Measurements from ENCODE around the gene ANKRD17.
"Not testable (repeated sequence)": the region's sequence is repeated elsewhere in the genome, so short reads cannot be mapped to it uniquely, and the experiment has no call there.

The ANKRD17 gene

DNA sequence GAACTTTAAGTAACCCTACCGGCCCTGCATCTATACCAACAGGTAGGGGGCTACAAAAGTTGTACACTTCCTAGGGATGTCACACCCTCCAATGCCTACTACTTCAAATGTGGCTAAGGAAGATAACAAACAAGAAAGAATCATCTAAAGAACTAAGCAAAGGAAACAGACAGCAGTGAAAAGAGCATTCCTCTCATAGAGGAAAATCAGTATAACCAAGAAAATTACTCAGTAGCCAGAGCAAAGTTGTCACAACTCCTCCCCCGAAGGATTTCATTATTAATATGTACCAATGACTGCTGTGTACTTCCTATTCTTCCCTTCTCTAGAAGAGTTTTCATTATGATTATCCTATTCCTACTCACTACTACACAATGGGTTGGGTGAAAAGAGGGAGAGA, 12.6 kb downstream of the ANKRD17 start:
- H3K4me3 ChIP-seq (ENCODE audit: low read depth, low read length) = no peak overlapping the region
- no peaks in the 10 kb centered on the region for H3K9me3 ChIP-seq (ENCODE audit: control insufficient read depth, insufficient read depth, low read depth, low read length)
- H3K27me3 ChIP-seq (ENCODE audit: control insufficient read depth, insufficient read depth, low read length) = no peaks in the 10 kb centered on the region
- H3K4me1 ChIP-seq (ENCODE audit: control insufficient read depth, insufficient read depth, low read length) = peaks cover 16% of the 10 kb centered on the region
- H3K9ac ChIP-seq (ENCODE audit: low read length) = no peak overlapping the region
- no peaks in the 10 kb centered on the region; the same call in 1 of the 2 replicates for H3K36me3 ChIP-seq (ENCODE audit: control insufficient read depth, insufficient read depth, low read length)
- no peak overlapping the region for H3K27ac ChIP-seq (ENCODE audit: low read depth, low read length)

- no peaks in the 10 kb centered on the region; the same call in 1 of the 2 replicates for H3K36me3 ChIP-seq (ENCODE audit: control insufficient read depth, insufficient read depth, low read length)
- H3K27ac ChIP-seq (ENCODE audit: low read depth, low read length) = no peak overlapping the region
- H3K4me3 ChIP-seq (ENCODE audit: low read depth, low read length) = no peak overlapping the region
- peaks cover 16% of the 10 kb centered on the region for H3K4me1 ChIP-seq (ENCODE audit: control insufficient read depth, insufficient read depth, low read length)
- H3K27me3 ChIP-seq (ENCODE audit: control insufficient read depth, insufficient read depth, low read length) = no peaks in the 10 kb centered on the region
- H3K9ac ChIP-seq (ENCODE audit: low read length) = no peak overlapping the region
- H3K9me3 ChIP-seq (ENCODE audit: control insufficient read depth, insufficient read depth, low read depth, low read length) = no peaks in the 10 kb centered on the region
Observed at GRCh38 chr4:73244945-73245601, 13.5 kb downstream of the ANKRD17 start.

- Histone ChIP-seq H3K4me1 (ENCODE audit: control insufficient read depth, insufficient read depth, low read length) (no peaks in the 10 kb centered on the region), H3K27me3 (ENCODE audit: control insufficient read depth, insufficient read depth, low read length) (no peaks in the 10 kb centered on the region), H3K9me3 (ENCODE audit: control insufficient read depth, insufficient read depth, low read depth, low read length) (no peaks in the 10 kb centered on the region), H3K4me3 (ENCODE audit: low read depth, low read length) (no peak overlapping the region), H3K9ac (ENCODE audit: low read length) (no peak overlapping the region), H3K36me3 (ENCODE audit: control insufficient read depth, insufficient read depth, low read length) (peaks cover 17% of the 10 kb centered on the region), H3K27ac (ENCODE audit: low read depth, low read length) (no peak overlapping the region)
Observed at GRCh38 chr4:73237044-73237443, 21.6 kb downstream of the ANKRD17 start.

GRCh38 chr4:73236151-73236550, 22.4 kb downstream of the ANKRD17 start:
- no peaks in the 10 kb centered on the region for H3K27me3 ChIP-seq (ENCODE audit: control insufficient read depth, insufficient read depth, low read length)
- no peak overlapping the region for H3K27ac ChIP-seq (ENCODE audit: low read depth, low read length)
- no peaks in the 10 kb centered on the region for H3K4me1 ChIP-seq (ENCODE audit: control insufficient read depth, insufficient read depth, low read length)
- H3K4me3 ChIP-seq (ENCODE audit: low read depth, low read length) = no peak overlapping the region
- H3K9me3 ChIP-seq (ENCODE audit: control insufficient read depth, insufficient read depth, low read depth, low read length) = no peaks in the 10 kb centered on the region
- peaks cover 17% of the 10 kb centered on the region for H3K36me3 ChIP-seq (ENCODE audit: control insufficient read depth, insufficient read depth, low read length)
- H3K9ac ChIP-seq (ENCODE audit: low read length) = no peak overlapping the region

DNA sequence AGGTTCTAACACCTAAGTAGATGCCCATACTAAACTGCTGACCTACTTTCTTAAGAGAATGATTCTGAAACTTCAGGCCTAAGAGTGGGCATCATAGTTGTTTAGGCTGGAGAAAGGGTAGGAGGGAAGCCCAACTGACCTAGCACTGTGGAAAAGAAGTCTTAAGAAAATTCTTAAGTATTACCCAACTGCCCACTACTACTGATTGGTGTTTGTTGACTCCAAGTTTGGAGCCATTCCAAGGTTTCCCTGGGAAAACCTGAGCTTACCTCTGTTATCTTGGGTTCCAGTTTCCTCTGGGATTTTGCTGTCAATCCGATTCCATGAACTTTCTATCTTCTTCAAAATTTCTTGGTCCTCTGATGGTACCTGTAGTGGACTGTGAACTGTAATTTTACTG, 23.9 kb downstream of the ANKRD17 start:
- no peaks in the 10 kb centered on the region for H3K4me1 ChIP-seq (ENCODE audit: control insufficient read depth, insufficient read depth, low read length)
- no peaks in the 10 kb centered on the region for H3K27me3 ChIP-seq (ENCODE audit: control insufficient read depth, insufficient read depth, low read length)
- H3K9ac ChIP-seq (ENCODE audit: low read length) = no peak overlapping the region
- H3K9me3 ChIP-seq (ENCODE audit: control insufficient read depth, insufficient read depth, low read depth, low read length) = no peaks in the 10 kb centered on the region
- H3K4me3 ChIP-seq (ENCODE audit: low read depth, low read length) = no peak overlapping the region
- H3K27ac ChIP-seq (ENCODE audit: low read depth, low read length) = no peak overlapping the region
- peaks cover 20% of the 10 kb centered on the region for H3K36me3 ChIP-seq (ENCODE audit: control insufficient read depth, insufficient read depth, low read length)

- H3K27me3 ChIP-seq (ENCODE audit: control insufficient read depth, insufficient read depth, low read length) = no peaks in the 10 kb centered on the region
- no peak overlapping the region for H3K4me3 ChIP-seq (ENCODE audit: low read depth, low read length)
- no peaks in the 10 kb centered on the region for H3K4me1 ChIP-seq (ENCODE audit: control insufficient read depth, insufficient read depth, low read length)
- no peaks in the 10 kb centered on the region for H3K9me3 ChIP-seq (ENCODE audit: control insufficient read depth, insufficient read depth, low read depth, low read length)
- H3K36me3 ChIP-seq (ENCODE audit: control insufficient read depth, insufficient read depth, low read length) = peaks cover 20% of the 10 kb centered on the region
- no peak overlapping the region for H3K27ac ChIP-seq (ENCODE audit: low read depth, low read length)
- no peak overlapping the region for H3K9ac ChIP-seq (ENCODE audit: low read length)
Observed at GRCh38 chr4:73231518-73232487, 26.8 kb downstream of the ANKRD17 start.

GRCh38 chr4:73230865-73231517, 27.6 kb downstream of the ANKRD17 start:
- no peak overlapping the region for H3K27ac ChIP-seq (ENCODE audit: low read depth, low read length)
- peaks cover 20% of the 10 kb centered on the region for H3K36me3 ChIP-seq (ENCODE audit: control insufficient read depth, insufficient read depth, low read length)
- no peak overlapping the region for H3K9ac ChIP-seq (ENCODE audit: low read length)

GRCh38 chr4:73228800-73229199, 29.8 kb downstream of the ANKRD17 start:
- H3K4me1 ChIP-seq (ENCODE audit: control insufficient read depth, insufficient read depth, low read length) = peaks cover 15% of the 10 kb centered on the region
- not testable (repeated sequence) for H3K27ac ChIP-seq (ENCODE audit: low read depth, low read length); H3K4me3 ChIP-seq (ENCODE audit: low read depth, low read length); H3K27me3 ChIP-seq (ENCODE audit: control insufficient read depth, insufficient read depth, low read length); H3K9ac ChIP-seq (ENCODE audit: low read length); H3K36me3 ChIP-seq (ENCODE audit: control insufficient read depth, insufficient read depth, low read length); H3K9me3 ChIP-seq (ENCODE audit: control insufficient read depth, insufficient read depth, low read depth, low read length)

More at GRCh38 chr4:73230865-73231517, 27.6 kb downstream of the ANKRD17 start:
- no peaks in the 10 kb centered on the region for H3K9me3 ChIP-seq (ENCODE audit: control insufficient read depth, insufficient read depth, low read depth, low read length)
- no peaks in the 10 kb centered on the region for H3K27me3 ChIP-seq (ENCODE audit: control insufficient read depth, insufficient read depth, low read length)
- H3K4me3 ChIP-seq (ENCODE audit: low read depth, low read length) = no peak overlapping the region
- no peaks in the 10 kb centered on the region for H3K4me1 ChIP-seq (ENCODE audit: control insufficient read depth, insufficient read depth, low read length)

GRCh38 chr4:73224886-73225285, 33.7 kb downstream of the ANKRD17 start:
- no peak overlapping the region for H3K9ac ChIP-seq (ENCODE audit: low read length)
- peaks cover 37% of the 10 kb centered on the region for H3K4me1 ChIP-seq (ENCODE audit: control insufficient read depth, insufficient read depth, low read length)
- H3K9me3 ChIP-seq (ENCODE audit: control insufficient read depth, insufficient read depth, low read depth, low read length) = no peaks in the 10 kb centered on the region
- no peak overlapping the region for H3K4me3 ChIP-seq (ENCODE audit: low read depth, low read length)
- no peak overlapping the region for H3K27ac ChIP-seq (ENCODE audit: low read depth, low read length)
- H3K36me3 ChIP-seq (ENCODE audit: control insufficient read depth, insufficient read depth, low read length) = no peaks in the 10 kb centered on the region
- H3K27me3 ChIP-seq (ENCODE audit: control insufficient read depth, insufficient read depth, low read length) = no peaks in the 10 kb centered on the region

- no peak overlapping the region for H3K9ac ChIP-seq (ENCODE audit: low read length)
- H3K4me3 ChIP-seq (ENCODE audit: low read depth, low read length) = peak overlapping the region; percentile 48; the same call in 1 of the 2 replicates
- no peaks in the 10 kb centered on the region for H3K36me3 ChIP-seq (ENCODE audit: control insufficient read depth, insufficient read depth, low read length)
- no peaks in the 10 kb centered on the region for H3K27me3 ChIP-seq (ENCODE audit: control insufficient read depth, insufficient read depth, low read length)
- peaks cover 37% of the 10 kb centered on the region for H3K4me1 ChIP-seq (ENCODE audit: control insufficient read depth, insufficient read depth, low read length)
- no peaks in the 10 kb centered on the region for H3K9me3 ChIP-seq (ENCODE audit: control insufficient read depth, insufficient read depth, low read depth, low read length)
- H3K27ac ChIP-seq (ENCODE audit: low read depth, low read length) = no peak overlapping the region
Observed at GRCh38 chr4:73223258-73223650, 35.3 kb downstream of the ANKRD17 start.

All from HUES6 (cell line).